HEK293 (cell line): ENCODE data around the gene HPD.

Experiments used
- BCL11A ChIP-seq: fragments of 450-650 bp; formaldehyde crosslinking; IDR thresholded peaks from 2 replicates; pipeline ENCODE4 v1.5.1; 2016; ENCODE audit warnings: low read depth, missing biosample characterization, missing genetic modification characterization
- CTCF ChIP-seq: fragments of 450-650 bp; formaldehyde crosslinking; IDR thresholded peaks from 2 replicates; pipeline ENCODE4 v1.5.1; 2016; ENCODE audit warnings: missing biosample characterization, missing genetic modification characterization
- GLI4 ChIP-seq: fragments of 450-650 bp; formaldehyde crosslinking; IDR thresholded peaks from 2 replicates; pipeline ENCODE4 v1.5.1; 2016; ENCODE audit warnings: missing biosample characterization, missing genetic modification characterization
- HIC1 ChIP-seq: fragments of 450-650 bp; formaldehyde crosslinking; IDR thresholded peaks from 2 replicates; pipeline ENCODE4 v1.5.1; 2016; ENCODE audit warnings: missing biosample characterization, missing genetic modification characterization
- IKZF3 ChIP-seq: fragments of 450-650 bp; IDR thresholded peaks from 2 replicates; pipeline ENCODE4 v1.5.0; 2018; ENCODE audit warnings: missing biosample characterization, mild to moderate bottlenecking, missing genetic modification characterization, moderate library complexity
- PRDM4 ChIP-seq: fragments of 450-650 bp; formaldehyde crosslinking; IDR thresholded peaks from 2 replicates; pipeline ENCODE4 v1.5.1; 2017; ENCODE audit warnings: missing biosample characterization, missing genetic modification characterization
- SCRT2 ChIP-seq: fragments of 450-650 bp; formaldehyde crosslinking; IDR thresholded peaks from 2 replicates; pipeline ENCODE4 v1.5.1; 2016; ENCODE audit warnings: missing biosample characterization, missing genetic modification characterization
- TSHZ1 ChIP-seq: fragments of 450-650 bp; formaldehyde crosslinking; IDR thresholded peaks from 2 replicates; pipeline ENCODE4 v1.5.1; 2016; ENCODE audit warnings: missing biosample characterization, missing genetic modification characterization, borderline replicate concordance
- ZBTB20 ChIP-seq: fragments of 450-650 bp; formaldehyde crosslinking; IDR thresholded peaks from 2 replicates; pipeline ENCODE4 v1.5.1; 2016; ENCODE audit warnings: missing biosample characterization, missing genetic modification characterization
- ZBTB26 ChIP-seq: fragments of 450-650 bp; formaldehyde crosslinking; optimal IDR thresholded peaks from 2 replicates; pipeline ENCODE3; 2016; ENCODE audit warnings: missing biosample characterization, mild to moderate bottlenecking, missing genetic modification characterization
- ZBTB48 ChIP-seq: fragments of 450-650 bp; formaldehyde crosslinking; IDR thresholded peaks from 2 replicates; pipeline ENCODE4 v1.5.1; 2016; ENCODE audit warnings: missing biosample characterization, missing genetic modification characterization
- ZNF146 ChIP-seq: fragments of 450-650 bp; formaldehyde crosslinking; IDR thresholded peaks from 2 replicates; pipeline ENCODE4 v1.5.1; 2016; ENCODE audit warnings: missing biosample characterization, missing genetic modification characterization
- ZNF2 ChIP-seq: fragments of 450-650 bp; formaldehyde crosslinking; IDR thresholded peaks from 2 replicates; pipeline ENCODE4 v1.5.1; 2016; ENCODE audit warnings: missing biosample characterization, missing genetic modification characterization
- ZNF366 ChIP-seq: fragments of 450-650 bp; formaldehyde crosslinking; conservative IDR thresholded peaks from 2 replicates; pipeline ENCODE4 v1.5.1; 2016; ENCODE audit warnings: missing biosample characterization, missing genetic modification characterization
- ZNF404 ChIP-seq: fragments of 450-650 bp; formaldehyde crosslinking; IDR thresholded peaks from 2 replicates; pipeline ENCODE4 v1.5.1; 2017; ENCODE audit warnings: missing biosample characterization, missing genetic modification characterization
- ZNF473 ChIP-seq: fragments of 450-650 bp; formaldehyde crosslinking; IDR thresholded peaks from 2 replicates; pipeline ENCODE4 v1.5.1; 2017; ENCODE audit warnings: missing biosample characterization, missing genetic modification characterization
- ZNF560 ChIP-seq: fragments of 450-650 bp; formaldehyde crosslinking; IDR thresholded peaks from 2 replicates; pipeline ENCODE4 v1.5.1; 2017; ENCODE audit warnings: missing biosample characterization, missing genetic modification characterization, borderline replicate concordance
- ZNF610 ChIP-seq: fragments of 450-650 bp; formaldehyde crosslinking; IDR thresholded peaks from 2 replicates; pipeline ENCODE4 v1.5.1; 2016; ENCODE audit warnings: missing biosample characterization, missing genetic modification characterization, borderline replicate concordance
- ZNF629 ChIP-seq: fragments of 450-650 bp; formaldehyde crosslinking; IDR thresholded peaks from 2 replicates; pipeline ENCODE4 v1.5.1; 2017; ENCODE audit warnings: missing biosample characterization, missing genetic modification characterization
- ZNF670 ChIP-seq: fragments of 450-650 bp; formaldehyde crosslinking; IDR thresholded peaks from 2 replicates; pipeline ENCODE4 v1.5.1; 2016; ENCODE audit warnings: missing biosample characterization, missing genetic modification characterization, low read depth
- ZNF677 ChIP-seq: fragments of 450-650 bp; IDR thresholded peaks from 2 replicates; pipeline ENCODE4 v1.5.0; 2018; ENCODE audit warnings: missing biosample characterization, mild to moderate bottlenecking, missing genetic modification characterization, moderate library complexity
- ZNF692 ChIP-seq: fragments of 450-650 bp; formaldehyde crosslinking; IDR thresholded peaks from 2 replicates; pipeline ENCODE4 v1.5.1; 2016; ENCODE audit warnings: missing biosample characterization, missing genetic modification characterization
- ZNF701 ChIP-seq: fragments of 450-650 bp; formaldehyde crosslinking; IDR thresholded peaks from 2 replicates; pipeline ENCODE4 v1.5.1; 2016; ENCODE audit warnings: missing biosample characterization, missing genetic modification characterization
- ZNF777 ChIP-seq: fragments of 450-650 bp; formaldehyde crosslinking; IDR thresholded peaks from 2 replicates; pipeline ENCODE4 v1.5.1; 2017; ENCODE audit warnings: missing biosample characterization, missing genetic modification characterization, borderline replicate concordance
- ZNF791 ChIP-seq: fragments of 450-650 bp; formaldehyde crosslinking; IDR thresholded peaks from 2 replicates; pipeline ENCODE4 v1.5.1; 2016; ENCODE audit warnings: missing biosample characterization, missing genetic modification characterization
- ZSCAN23 ChIP-seq: fragments of 450-650 bp; formaldehyde crosslinking; IDR thresholded peaks from 2 replicates; pipeline ENCODE4 v1.5.1; 2016; ENCODE audit warnings: missing biosample characterization, missing genetic modification characterization

HPD gene

GRCh38 chr12:121839106-121839992, 19.3 kb downstream of the HPD start (continued):
- TF ChIP-seq ZNF777, result no peak
- peak; percentile 48; the same call in 1 of the 2 replicates for TF ChIP-seq ZBTB20 (tag by site-specific recombination)
- TF ChIP-seq ZNF610, result no peak
- no peak for TF ChIP-seq ZNF791 (tag by site-specific recombination)
- TF ChIP-seq GLI4 (tag by site-specific recombination), result no peak
- no peak for TF ChIP-seq ZNF560 (tag by site-specific recombination)
- TF ChIP-seq IKZF3 (tag by site-specific recombination), result 0 out of 2 replicates have a peak, but pooled peaks have one; percentile 31
- TF ChIP-seq ZNF670 (tag by site-specific recombination), result no peak
- no peak for TF ChIP-seq ZNF701 (tag by site-specific recombination)
- 0 out of 2 replicates have a peak, but pooled peaks have one; percentile 22 for TF ChIP-seq SCRT2
- no peak for TF ChIP-seq BCL11A (tag by site-specific recombination)
- TF ChIP-seq ZBTB26 (tag by site-specific recombination), result peak; percentile 89
- TF ChIP-seq CTCF (tag by site-specific recombination), result peak; percentile 92
- no peak for TF ChIP-seq ZNF404 (tag by site-specific recombination)
- TF ChIP-seq ZNF366, result no peak
- TF ChIP-seq ZNF2, result peak; percentile 56; the same call in 1 of the 2 replicates
- TF ChIP-seq PRDM4 (tag by site-specific recombination), result 0 out of 2 replicates have a peak, but pooled peaks have one; percentile 12
- TF ChIP-seq HIC1, result peak; percentile 95
- peak; percentile 11 for TF ChIP-seq ZNF692 (tag by site-specific recombination)
- no peak for TF ChIP-seq ZNF146 (tag by site-specific recombination)
- no peak for TF ChIP-seq ZSCAN23
- no peak for TF ChIP-seq ZNF473
- TF ChIP-seq TSHZ1, result no peak
- 0 out of 2 replicates have a peak, but pooled peaks have one; percentile 21 for TF ChIP-seq ZNF629
- TF ChIP-seq ZBTB48 (tag by site-specific recombination), result no peak
- no peak for TF ChIP-seq ZNF677 (tag by site-specific recombination)
